ENCODE data around the gene HDHD3. TPM values are rescaled to one million over a fixed set of nuclear protein-coding genes. Genes with fewer than 3 reads are reported as not detected.

Gene HDHD3
- total and polyA plus RNA-seq, 12 donors = 10.9 to 42.5 (median 18.7) TPM

DNA sequence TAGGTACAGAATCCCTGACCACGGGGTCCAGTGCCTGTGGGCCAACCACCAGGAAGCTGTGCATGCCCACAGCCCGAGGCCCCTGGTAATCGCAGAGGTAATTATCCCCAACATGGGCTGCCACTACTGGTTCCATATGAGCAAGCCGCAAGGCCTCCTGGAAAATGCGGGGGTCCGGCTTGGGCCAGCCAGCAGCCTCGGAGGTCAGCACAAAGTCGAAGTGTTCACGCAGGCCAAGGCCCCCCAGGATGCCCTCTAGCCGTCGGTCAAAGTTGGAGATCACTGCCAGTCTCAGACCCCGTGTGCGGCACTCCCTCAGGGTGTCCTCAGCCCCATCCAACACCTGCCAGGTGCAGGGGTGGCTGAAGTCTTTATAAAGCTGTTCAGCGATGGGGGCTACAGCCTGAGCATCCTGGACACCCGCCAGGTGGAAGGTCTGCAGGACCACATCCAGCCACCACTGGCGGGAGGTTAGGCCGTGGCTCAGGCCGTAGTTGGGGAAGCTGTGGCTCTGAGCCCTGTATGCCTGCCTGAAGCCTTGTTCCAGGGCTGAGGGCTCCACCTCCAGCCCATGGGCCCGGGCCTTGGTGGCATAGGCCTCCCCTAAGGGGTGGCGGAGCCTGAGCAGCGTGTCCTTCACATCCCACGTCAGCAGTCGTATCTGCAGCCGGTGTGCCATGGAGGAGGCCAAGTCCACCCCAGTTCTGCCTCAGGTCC lies 3.0 kb downstream of the HDHD3 start:
- TF ChIP-seq, protein P1, sequence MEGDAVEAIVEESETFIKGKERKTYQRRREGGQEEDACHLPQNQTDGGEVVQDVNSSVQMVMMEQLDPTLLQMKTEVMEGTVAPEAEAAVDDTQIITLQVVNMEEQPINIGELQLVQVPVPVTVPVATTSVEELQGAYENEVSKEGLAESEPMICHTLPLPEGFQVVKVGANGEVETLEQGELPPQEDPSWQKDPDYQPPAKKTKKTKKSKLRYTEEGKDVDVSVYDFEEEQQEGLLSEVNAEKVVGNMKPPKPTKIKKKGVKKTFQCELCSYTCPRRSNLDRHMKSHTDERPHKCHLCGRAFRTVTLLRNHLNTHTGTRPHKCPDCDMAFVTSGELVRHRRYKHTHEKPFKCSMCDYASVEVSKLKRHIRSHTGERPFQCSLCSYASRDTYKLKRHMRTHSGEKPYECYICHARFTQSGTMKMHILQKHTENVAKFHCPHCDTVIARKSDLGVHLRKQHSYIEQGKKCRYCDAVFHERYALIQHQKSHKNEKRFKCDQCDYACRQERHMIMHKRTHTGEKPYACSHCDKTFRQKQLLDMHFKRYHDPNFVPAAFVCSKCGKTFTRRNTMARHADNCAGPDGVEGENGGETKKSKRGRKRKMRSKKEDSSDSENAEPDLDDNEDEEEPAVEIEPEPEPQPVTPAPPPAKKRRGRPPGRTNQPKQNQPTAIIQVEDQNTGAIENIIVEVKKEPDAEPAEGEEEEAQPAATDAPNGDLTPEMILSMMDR (IDR thresholded peaks at IDR 0.05) = no peak
- Histone ChIP-seq H3K27ac (no peak overlapping the region), H3K36me3 (peaks cover 0 to 27% (median 16%) of the 10 kb centered on the region in 9 donors), H3K4me1 (peaks cover 0 to 22% (median 11%) of the 10 kb centered on the region in 9 donors), H3K4me3 (no peak overlapping the region), H3K27me3 (no peaks in the 10 kb centered on the region), H3K9me3 (no peaks in the 10 kb centered on the region)
- intact Hi-C loops (cut with DNase I) = no loop called here
- DNase-seq = no peak
- no peak for ATAC-seq
- 88 to 90% methylated on average over 24 of the region's 24 CpGs for WGBS, 2 donors

DNA sequence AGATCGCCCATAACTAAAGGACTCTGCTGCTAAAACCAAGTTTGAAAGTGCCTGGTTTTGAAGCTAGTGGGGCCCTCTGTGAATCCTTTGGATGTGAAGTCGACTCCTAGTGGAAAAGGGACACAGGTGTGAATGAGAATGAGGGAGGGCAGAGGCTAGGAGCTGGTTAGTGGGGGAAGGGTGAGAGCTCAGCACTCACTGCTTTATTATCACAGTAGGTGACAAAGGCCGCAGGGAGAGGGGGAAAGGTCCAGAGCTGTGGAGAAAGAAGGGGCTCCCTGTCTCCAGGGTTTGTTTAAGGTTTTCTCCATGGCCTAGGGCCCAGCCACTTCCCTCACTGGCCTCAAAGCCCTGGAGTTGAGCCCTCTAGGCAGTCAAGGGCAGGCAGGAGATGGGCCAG lies 3.5 kb downstream of the HDHD3 start:
- intact Hi-C loops (cut with DNase I) = no loop called here
- ATAC-seq (no peak), DNase-seq (no peak)
- WGBS, 2 donors = 70 to 71% methylated on average over 3 of the region's 3 CpGs
- Histone ChIP-seq H3K36me3 (peaks cover 0 to 27% (median 16%) of the 10 kb centered on the region in 9 donors), H3K4me1 (peaks cover 0 to 22% (median 11%) of the 10 kb centered on the region in 9 donors), H3K27me3 (no peaks in the 10 kb centered on the region), H3K4me3 (no peak overlapping the region), H3K27ac (no peak overlapping the region), H3K9me3 (no peaks in the 10 kb centered on the region)
- TF ChIP-seq, protein P1 (IDR thresholded peaks at IDR 0.05) = no peak

DNA sequence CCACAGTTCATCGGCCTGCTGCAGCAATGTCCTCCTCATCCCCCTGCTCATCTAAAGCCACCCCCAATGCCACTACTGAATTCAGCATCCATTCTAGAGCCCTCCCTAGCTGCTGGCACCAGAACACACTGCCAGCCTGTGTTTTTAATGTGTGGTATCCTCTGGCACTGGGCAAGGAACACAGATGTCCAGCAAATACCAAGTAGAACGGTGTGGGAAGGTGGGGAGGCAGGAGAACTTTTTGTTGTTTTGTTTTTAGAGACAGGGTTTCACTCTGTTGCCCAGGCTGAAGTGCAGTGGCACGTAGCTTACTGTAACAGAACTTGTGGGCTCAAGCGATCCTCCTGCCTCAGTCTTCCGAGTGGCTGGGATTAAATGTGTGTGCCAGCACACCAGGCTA lies 4.7 kb downstream of the HDHD3 start:
- TF ChIP-seq, protein P1 (IDR thresholded peaks at IDR 0.05) = no peak
- WGBS, 2 donors = 81 to 84% methylated on average over 5 of the region's 5 CpGs
- intact Hi-C loops (cut with DNase I) = no loop called here
- H3K36me3 ChIP-seq = peaks cover 0 to 27% (median 16%) of the 10 kb centered on the region in 9 donors
- peaks cover 0 to 20% (median 11%) of the 10 kb centered on the region in 9 donors for H3K4me1 ChIP-seq
- no peak for ATAC-seq
- H3K27ac ChIP-seq = no peak overlapping the region
- no peak for DNase-seq
- H3K9me3 ChIP-seq = no peaks in the 10 kb centered on the region
- no peaks in the 10 kb centered on the region for H3K27me3 ChIP-seq
- H3K4me3 ChIP-seq = no peak overlapping the region

DNA sequence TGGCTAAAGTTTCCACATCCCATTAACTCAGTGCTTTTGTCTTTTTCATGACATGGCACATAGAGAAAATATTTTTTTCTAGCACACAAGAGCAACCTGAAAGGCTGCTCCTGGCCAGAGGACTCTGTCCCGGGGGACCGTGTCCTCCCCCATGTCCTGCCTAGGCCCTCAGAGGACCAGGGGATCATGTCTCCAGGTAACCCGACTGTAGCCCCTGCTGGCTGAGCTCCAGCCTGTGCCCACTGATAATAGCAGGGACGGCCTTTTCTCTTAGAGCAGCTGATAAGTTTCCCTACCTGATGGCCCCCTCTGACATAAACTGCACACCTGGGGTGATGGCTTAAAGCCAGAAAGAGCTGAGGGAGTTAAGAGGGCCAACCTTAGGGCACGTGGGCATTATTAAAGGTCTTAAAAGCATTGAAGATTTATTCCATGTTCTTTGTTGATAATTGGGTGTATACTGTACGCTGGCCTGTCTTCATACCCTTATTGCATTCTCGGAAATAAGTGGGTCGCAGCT lies 5.9 kb downstream of the HDHD3 start:
- H3K27ac ChIP-seq = no peak overlapping the region
- intact Hi-C loops (cut with DNase I) = no loop called here

More for the DNA sequence above, 5.9 kb downstream of the HDHD3 start:
- Histone ChIP-seq H3K36me3 (peaks cover 0 to 27% (median 16%) of the 10 kb centered on the region in 9 donors), H3K4me1 (peaks cover 0 to 18% (median 6%) of the 10 kb centered on the region in 9 donors), H3K9me3 (no peaks in the 10 kb centered on the region), H3K27me3 (no peaks in the 10 kb centered on the region), H3K4me3 (no peak overlapping the region)
- TF ChIP-seq, protein P1 (IDR thresholded peaks at IDR 0.05) = no peak
- WGBS, 2 donors = 71 to 75% methylated on average over 8 of the region's 8 CpGs
- DNase-seq (no peak), ATAC-seq (no peak)

Measured in heart right ventricle (tissue), 16 donors.